ENCODE measurements around the gene OMA1. TPM values are rescaled to one million over a fixed set of nuclear protein-coding genes. Genes with fewer than 3 reads are reported as not detected.

The OMA1 gene
- total and polyA plus RNA-seq, 9 donors: 8.1 to 51.5 (median 35.6) TPM

DNA sequence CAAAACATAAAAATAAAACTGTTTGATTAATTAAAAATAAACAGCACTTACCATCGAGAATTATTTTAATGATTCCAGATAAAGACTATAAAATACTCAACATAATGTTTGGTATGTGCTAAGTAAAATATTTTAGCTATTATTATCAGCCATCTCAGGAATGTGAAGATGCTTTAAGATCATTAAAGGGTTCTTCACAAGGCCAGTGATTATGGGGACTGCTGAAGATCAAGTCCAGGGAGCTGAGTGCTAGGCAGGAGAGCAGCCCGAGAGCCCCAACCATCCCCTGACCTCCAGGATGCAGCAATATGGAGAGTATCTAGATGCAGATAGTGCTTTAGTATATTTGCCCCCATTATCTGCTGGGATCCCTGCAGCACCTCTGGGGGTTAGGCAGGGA, 35.1 kb upstream of the OMA1 start:
- no peaks in the 10 kb centered on the region for H3K27me3 ChIP-seq
- no peaks in the 10 kb centered on the region for H3K9me3 ChIP-seq
- H3K27ac ChIP-seq: no peak overlapping the region
- intact Hi-C loops (cut with DNase I): no loop called here
- H3K4me1 ChIP-seq (ENCODE audit: insufficient read depth): peaks cover 14% of the 10 kb centered on the region
- DNase-seq: no peak
- TF ChIP-seq EP300 (IDR thresholded peaks at IDR 0.05) (no peak), CTCF (IDR thresholded peaks at IDR 0.05) (no peak), POLR2A (IDR thresholded peaks at IDR 0.05) (no peak)
- WGBS, 3 donors: 38 to 57% (median 53%) methylated on average over 2 of the region's 2 CpGs
- H3K36me3 ChIP-seq: no peaks in the 10 kb centered on the region
- no peak overlapping the region for H3K4me3 ChIP-seq

- no peak for DNase-seq
- 11 to 12% (median 11%) methylated on average over 1 of the region's 1 CpG for WGBS, 3 donors
Measured at GRCh38 chr1:58580186-58580585, 33.7 kb upstream of the OMA1 start.

GRCh38 chr1:58577654-58578030, 31.1 kb upstream of the OMA1 start:
- no peaks in the 10 kb centered on the region for H3K9me3 ChIP-seq
- WGBS, 3 donors: 17 to 31% (median 20%) methylated on average over 3 of the region's 3 CpGs
- no peak for DNase-seq
- no peak overlapping the region for H3K27ac ChIP-seq
- TF ChIP-seq EP300 (IDR thresholded peaks at IDR 0.05) (no peak), CTCF (IDR thresholded peaks at IDR 0.05) (no peak), POLR2A (IDR thresholded peaks at IDR 0.05) (no peak)
- intact Hi-C loops (cut with DNase I): no loop called here
- no peaks in the 10 kb centered on the region for H3K27me3 ChIP-seq
- peak overlapping the region; percentile 29 for H3K4me3 ChIP-seq
- peaks cover 6% of the 10 kb centered on the region for H3K4me1 ChIP-seq (ENCODE audit: insufficient read depth)
- H3K36me3 ChIP-seq: no peaks in the 10 kb centered on the region

More at GRCh38 chr1:58580186-58580585, 33.7 kb upstream of the OMA1 start:
- H3K4me1 ChIP-seq (ENCODE audit: insufficient read depth): peaks cover 18% of the 10 kb centered on the region
- no peaks in the 10 kb centered on the region for H3K36me3 ChIP-seq
- no peaks in the 10 kb centered on the region for H3K9me3 ChIP-seq
- no peak overlapping the region for H3K27ac ChIP-seq
- TF ChIP-seq POLR2A (IDR thresholded peaks at IDR 0.05): no peak
- no peak for TF ChIP-seq CTCF (IDR thresholded peaks at IDR 0.05)
- TF ChIP-seq EP300 (IDR thresholded peaks at IDR 0.05): no peak
- H3K4me3 ChIP-seq: no peak overlapping the region
- intact Hi-C loops (cut with DNase I): no loop called here
- H3K27me3 ChIP-seq: no peaks in the 10 kb centered on the region

GRCh38 chr1:58576727-58577653, 30.5 kb upstream of the OMA1 start, which contains the start of gene TACSTD2:
Gene TACSTD2 (minus strand): TSS chr1:58577252. CDS start chr1:58577156, 96 bp downstream.
- no peaks in the 10 kb centered on the region for H3K36me3 ChIP-seq
- TF ChIP-seq EP300 (IDR thresholded peaks at IDR 0.05): no peak
- no peak for TF ChIP-seq POLR2A (IDR thresholded peaks at IDR 0.05)
- no peaks in the 10 kb centered on the region for H3K27me3 ChIP-seq
- 7 to 18% (median 7%) methylated on average over 40 to 107 of the region's 107 CpGs for WGBS, 3 donors
- peaks cover 6% of the 10 kb centered on the region for H3K4me1 ChIP-seq (ENCODE audit: insufficient read depth)
- no peaks in the 10 kb centered on the region for H3K9me3 ChIP-seq
- peak within 1 kb of the TSS; percentile 29 for H3K4me3 ChIP-seq
- intact Hi-C loops (cut with DNase I): no loop called here
- DNase-seq: peak in 1 of 5 donors; percentile 47
- no peak within 1 kb of the TSS for H3K27ac ChIP-seq

- 5 to 8% (median 6%) methylated on average over 37 to 43 of the region's 43 CpGs for WGBS, 3 donors
- peaks cover 6% of the 10 kb centered on the region for H3K4me1 ChIP-seq (ENCODE audit: insufficient read depth)
- no peaks in the 10 kb centered on the region for H3K36me3 ChIP-seq
- no peak for DNase-seq
- H3K27me3 ChIP-seq: no peaks in the 10 kb centered on the region
- TF ChIP-seq CTCF (IDR thresholded peaks at IDR 0.05) (no peak), EP300 (IDR thresholded peaks at IDR 0.05) (no peak), POLR2A (IDR thresholded peaks at IDR 0.05) (no peak)
- intact Hi-C loops (cut with DNase I): no loop called here
- H3K9me3 ChIP-seq: no peaks in the 10 kb centered on the region
- peak overlapping the region; percentile 29 for H3K4me3 ChIP-seq
- no peak overlapping the region for H3K27ac ChIP-seq
Measured at GRCh38 chr1:58576325-58576726, 29.8 kb upstream of the OMA1 start.

All from ovary (tissue), 9 donors.